ENCODE data around the gene KCNG3.

DNA sequence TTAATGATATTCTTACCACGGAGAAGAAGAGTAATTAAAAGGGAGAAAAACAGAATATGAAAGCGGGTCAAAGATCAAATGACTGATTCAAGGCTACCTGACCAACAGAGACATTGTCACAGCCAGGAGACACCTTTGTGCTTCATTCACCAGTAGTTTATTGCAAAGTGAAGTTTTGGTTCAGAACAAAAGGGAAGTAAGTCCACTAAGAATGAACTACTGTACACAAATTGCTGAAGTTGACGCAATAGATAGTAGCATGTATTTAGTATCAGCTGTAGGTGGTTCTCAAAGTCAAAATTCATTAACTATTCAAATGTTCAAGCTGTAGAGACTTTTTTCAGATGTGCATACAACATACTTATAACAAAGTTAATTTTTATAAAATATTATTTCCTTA lies 68.1 kb downstream of the KCNG3 start:
- TF ChIP-seq, protein P1, sequence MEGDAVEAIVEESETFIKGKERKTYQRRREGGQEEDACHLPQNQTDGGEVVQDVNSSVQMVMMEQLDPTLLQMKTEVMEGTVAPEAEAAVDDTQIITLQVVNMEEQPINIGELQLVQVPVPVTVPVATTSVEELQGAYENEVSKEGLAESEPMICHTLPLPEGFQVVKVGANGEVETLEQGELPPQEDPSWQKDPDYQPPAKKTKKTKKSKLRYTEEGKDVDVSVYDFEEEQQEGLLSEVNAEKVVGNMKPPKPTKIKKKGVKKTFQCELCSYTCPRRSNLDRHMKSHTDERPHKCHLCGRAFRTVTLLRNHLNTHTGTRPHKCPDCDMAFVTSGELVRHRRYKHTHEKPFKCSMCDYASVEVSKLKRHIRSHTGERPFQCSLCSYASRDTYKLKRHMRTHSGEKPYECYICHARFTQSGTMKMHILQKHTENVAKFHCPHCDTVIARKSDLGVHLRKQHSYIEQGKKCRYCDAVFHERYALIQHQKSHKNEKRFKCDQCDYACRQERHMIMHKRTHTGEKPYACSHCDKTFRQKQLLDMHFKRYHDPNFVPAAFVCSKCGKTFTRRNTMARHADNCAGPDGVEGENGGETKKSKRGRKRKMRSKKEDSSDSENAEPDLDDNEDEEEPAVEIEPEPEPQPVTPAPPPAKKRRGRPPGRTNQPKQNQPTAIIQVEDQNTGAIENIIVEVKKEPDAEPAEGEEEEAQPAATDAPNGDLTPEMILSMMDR (IDR thresholded peaks at IDR 0.05): no peak
- no peak for TF ChIP-seq POLR2A (IDR thresholded peaks at IDR 0.05)
